K562 (cell line): ENCODE data around the gene GPR4. TPM values are rescaled to one million over a fixed set of nuclear protein-coding genes. Genes with fewer than 3 reads are reported as not detected.

Source experiments
- ATF7 ChIP-seq: fragments of 450-650 bp; IDR thresholded peaks from 2 replicates; pipeline ENCODE4 v1.7.1; 2014; ENCODE audit warnings: mild to moderate bottlenecking, moderate library complexity
- CBX2 ChIP-seq: fragments of 200-600 bp; sonication (generic); IDR thresholded peaks from one replicate; pipeline ENCODE4 v1.6.1; 2012; ENCODE audit warnings: mild to moderate bottlenecking, low read length, inconsistent platforms; ENCODE audit not compliant: insufficient read depth, poor library complexity, severe bottlenecking
- CC2D1A ChIP-seq: fragments of 450-650 bp; IDR thresholded peaks from 2 replicates; pipeline ENCODE4 v1.6.1; 2017; ENCODE audit warnings: mild to moderate bottlenecking
- DACH1 ChIP-seq: fragments of 450-650 bp; IDR thresholded peaks from 2 replicates; pipeline ENCODE4 v1.6.1; 2018; ENCODE audit not compliant: partially characterized antibody
- HMBOX1 ChIP-seq: sonication (generic); IDR thresholded peaks from 2 replicates; pipeline ENCODE4 v1.6.1; 2016
- JUNB ChIP-seq: fragments of 450-650 bp; formaldehyde crosslinking; conservative IDR thresholded peaks from 2 replicates; pipeline ENCODE4 v1.4.0; 2020; ENCODE audit warnings: mild to moderate bottlenecking
- KAT8 ChIP-seq: fragments of 450-650 bp; IDR thresholded peaks from 2 replicates; pipeline ENCODE4 v1.6.1; 2016; ENCODE audit warnings: low read depth, mild to moderate bottlenecking
- LEF1 ChIP-seq: fragments of 450-650 bp; IDR thresholded peaks from 2 replicates; pipeline ENCODE4 v1.6.1; 2016; ENCODE audit warnings: mild to moderate bottlenecking
- MAFK ChIP-seq: IDR thresholded peaks from 2 replicates; pipeline ENCODE4 v1.6.1; 2011; ENCODE audit warnings: low read length, improper control_type of control experiment
- MBD1 ChIP-seq: fragments of 250-450 bp; sonication (Bioruptor Pico); IDR thresholded peaks from 2 replicates; pipeline ENCODE4 v1.8.0; 2022; ENCODE audit warnings: inconsistent platforms
- MIER1 ChIP-seq: fragments of 450-650 bp; IDR thresholded peaks from 2 replicates; pipeline ENCODE4 v1.6.1; 2016; ENCODE audit warnings: antibody characterized with exemption, mild to moderate bottlenecking, low read depth
- MNT ChIP-seq, 2 experiments: fragments of 450-650 bp; conservative IDR thresholded peaks; 2 replicates each; pipeline ENCODE4 v1.6.1; 2017; ENCODE audit warnings: mild to moderate bottlenecking in 2 of 2, moderate library complexity in 2 of 2
- NR1H2 ChIP-seq: sonication (generic); formaldehyde crosslinking; IDR thresholded peaks from 2 replicates; pipeline ENCODE4 v1.4.0; 2020; ENCODE audit warnings: mild to moderate bottlenecking, missing genetic modification reagents
- POLR3G ChIP-seq: IDR thresholded peaks from 2 replicates; pipeline ENCODE4 v1.6.1; 2011; ENCODE audit not compliant: insufficient read length, insufficient replicate concordance; ENCODE audit errors: extremely low read depth
- PPARD ChIP-seq: fragments of 250-450 bp; sonication (Bioruptor Pico); IDR thresholded peaks from 2 replicates; pipeline ENCODE4 v1.8.0; 2022; ENCODE audit warnings: inconsistent platforms, mild to moderate bottlenecking, moderate library complexity
- RFX1 ChIP-seq: fragments of 450-650 bp; IDR thresholded peaks from 2 replicates; pipeline ENCODE4 v1.6.1; 2016; ENCODE audit warnings: mild to moderate bottlenecking, moderate library complexity
- RFX5 ChIP-seq: IDR thresholded peaks from 2 replicates; pipeline ENCODE4 v1.6.1; 2011; ENCODE audit warnings: low read depth, mild to moderate bottlenecking, improper control_type of control experiment, low read length
- SREBF1 ChIP-seq: fragments of 150-350 bp; IDR thresholded peaks from 2 replicates; pipeline ENCODE4 v1.6.1; 2014; ENCODE audit warnings: antibody characterized with exemption, low read depth, low read length, borderline replicate concordance
- TFAP4 ChIP-seq: sonication (generic); formaldehyde crosslinking; IDR thresholded peaks from 2 replicates; pipeline ENCODE4 v1.8.0; 2022; ENCODE audit warnings: missing genetic modification reagents, mild to moderate bottlenecking, moderate library complexity, borderline replicate concordance
- ZBTB5 ChIP-seq: fragments of 450-650 bp; IDR thresholded peaks from 2 replicates; pipeline ENCODE4 v1.6.1; 2017; ENCODE audit warnings: antibody characterized with exemption
- ZNF445 ChIP-seq: fragments of 250-450 bp; sonication (Bioruptor Pico); IDR thresholded peaks from 2 replicates; pipeline ENCODE4 v1.4.0; 2020; ENCODE audit warnings: low read depth, mild to moderate bottlenecking, moderate library complexity
- polyA plus RNA-seq, 8 experiments: library from polyadenylated mRNA; depleted of rRNA in 4 of 8; stranded (reverse) in 5 of 8; unstranded in 3 of 8; fragments of >200 nt; fragmentation: Nextera tagmentation in 2 of 8; fragmentation: Illumina TruSeq in 1 of 8; extraction: Ambion mirVana in 2 of 8; extraction: Trizol in 1 of 8; gene quantifications; 2 replicates each; pipeline versions ENCODE4 v1.2.1 to v1.2.3, GENCODE V29; 2011 to 2014; ENCODE audit warnings: inconsistent platforms in 1 of 8, missing spikeins in 1 of 8
- total RNA-seq, 7 experiments: library from RNA; depleted of rRNA in 6 of 7; stranded (reverse); fragments of >200 nt in 6 of 7; fragmentation: Illumina TruSeq in 2 of 7; extraction: Trizol in 2 of 7; gene quantifications; 2 replicates each; pipeline versions ENCODE4 v1.2.1 to v1.2.3, GENCODE V29; 2011 to 2021; ENCODE audit warnings: low replicate concordance in 1 of 7

The GPR4 gene
- total and polyA plus RNA-seq, 9 of the 15 experiments (the other 6 are each of a cell fraction or from before 2014, with no cell fraction given) = 0.03 to 0.09 (median 0.04) TPM; not detected in 5

GRCh38 chr19:45632468-45633196, 30.6 kb upstream of the GPR4 start (continued):
- TF ChIP-seq TFAP4 (CRISPR knock-in tag) (peak; percentile 89), MAFK (no peak), CC2D1A (no peak), JUNB (CRISPR knock-in tag) (peak; percentile 82), RFX1 (no peak), MNT (conservative IDR thresholded peaks at IDR 0.05) (peak in 1 of 2 experiments; percentile 26; a peak in 1 of 4 replicates), SREBF1 (no peak), POLR3G (no peak), ATF7 (peak; percentile 82), HMBOX1 (no peak), MBD1 (CRISPR knock-in tag) (no peak), RFX5 (no peak; the same call in 1 of the 2 replicates), ZBTB5 (no peak), ZNF445 (no peak), MIER1 (no peak), PPARD (no peak), DACH1 (peak; percentile 20), NR1H2 (CRISPR knock-in tag) (no peak), CBX2 (no peak), KAT8 (no peak), LEF1 (no peak)
